ENCODE measurements around the gene DET1.
"Not testable (repeated sequence)": the region's sequence is repeated elsewhere in the genome, so short reads cannot be mapped to it uniquely, and the experiment has no call there.

DET1 gene

GRCh38 chr15:88484682-88485331 lies 61.7 kb downstream of the DET1 start:
- no peak overlapping the region for H3K4me3 ChIP-seq
- no peaks in the 10 kb centered on the region for H3K27me3 ChIP-seq
- H3K27ac ChIP-seq: no peak overlapping the region
- H4K20me1 ChIP-seq: no peaks in the 10 kb centered on the region
- H3K9me3 ChIP-seq: no peaks in the 10 kb centered on the region
- TF ChIP-seq Cebpa-rat (IDR thresholded peaks at IDR 0.05): no peak
- peaks cover 6% of the 10 kb centered on the region for H3K4me1 ChIP-seq
- H3K9ac ChIP-seq: no peak overlapping the region
- peaks cover 12% of the 10 kb centered on the region for H3K36me3 ChIP-seq
- H3K4me2 ChIP-seq: no peak overlapping the region

- H4K20me1 ChIP-seq: 0 out of 2 replicates have a peak, but pooled peaks cover 3% of the 10 kb centered on the region
- H3K4me3 ChIP-seq: no peak overlapping the region
- no peak overlapping the region for H3K27ac ChIP-seq
- H3K27me3 ChIP-seq: no peaks in the 10 kb centered on the region
- no peak for TF ChIP-seq Cebpa-rat (IDR thresholded peaks at IDR 0.05)
- H3K4me1 ChIP-seq: peaks cover 6% of the 10 kb centered on the region
- no peak overlapping the region for H3K9ac ChIP-seq
- no peaks in the 10 kb centered on the region for H3K9me3 ChIP-seq
- H3K36me3 ChIP-seq: peaks cover 38% of the 10 kb centered on the region
- no peak overlapping the region for H3K4me2 ChIP-seq
Measured at GRCh38 chr15:88482263-88482662, 64.2 kb downstream of the DET1 start.

GRCh38 chr15:88480981-88481380 lies 65.5 kb downstream of the DET1 start:
- H3K27ac ChIP-seq: no peak overlapping the region
- H3K4me2 ChIP-seq: 0 out of 2 replicates have a peak overlapping the region, but pooled peaks have one; percentile 20
- no peak for TF ChIP-seq Cebpa-rat (IDR thresholded peaks at IDR 0.05)
- no peak overlapping the region for H3K4me3 ChIP-seq
- no peaks in the 10 kb centered on the region for H3K9me3 ChIP-seq
- H3K36me3 ChIP-seq: peaks cover 50% of the 10 kb centered on the region
- no peak overlapping the region for H3K9ac ChIP-seq
- peaks cover 13% of the 10 kb centered on the region; the same call in 1 of the 2 replicates for H4K20me1 ChIP-seq
- H3K27me3 ChIP-seq: no peaks in the 10 kb centered on the region
- H3K4me1 ChIP-seq: peaks cover 6% of the 10 kb centered on the region

- Histone ChIP-seq H3K27me3 (no peaks in the 10 kb centered on the region), H3K9ac (no peak overlapping the region), H3K4me3 (no peak overlapping the region), H4K20me1 (peaks cover 14% of the 10 kb centered on the region; the same call in 1 of the 2 replicates), H3K4me2 (no peak overlapping the region), H3K27ac (no peak overlapping the region), H3K4me1 (peaks cover 6% of the 10 kb centered on the region), H3K9me3 (no peaks in the 10 kb centered on the region), H3K36me3 (peaks cover 65% of the 10 kb centered on the region)
- TF ChIP-seq Cebpa-rat (IDR thresholded peaks at IDR 0.05): no peak
Measured at GRCh38 chr15:88479169-88479568, 67.3 kb downstream of the DET1 start.

GRCh38 chr15:88477904-88478303 lies 68.6 kb downstream of the DET1 start:
- Histone ChIP-seq H3K27ac (no peak overlapping the region), H3K36me3 (peaks cover 78% of the 10 kb centered on the region), H3K4me3 (no peak overlapping the region), H3K9ac (no peak overlapping the region), H3K4me1 (peaks cover 6% of the 10 kb centered on the region), H3K27me3 (no peaks in the 10 kb centered on the region), H3K9me3 (no peaks in the 10 kb centered on the region), H4K20me1 (peaks cover 14% of the 10 kb centered on the region; the same call in 1 of the 2 replicates), H3K4me2 (no peak overlapping the region)
- TF ChIP-seq Cebpa-rat (IDR thresholded peaks at IDR 0.05): no peak

- H3K9ac ChIP-seq: no peak overlapping the region
- H3K9me3 ChIP-seq: no peaks in the 10 kb centered on the region
- H3K27me3 ChIP-seq: no peaks in the 10 kb centered on the region
- no peak for TF ChIP-seq Cebpa-rat (IDR thresholded peaks at IDR 0.05)
- no peak overlapping the region for H3K4me2 ChIP-seq
- peaks cover 85% of the 10 kb centered on the region for H3K36me3 ChIP-seq
- H3K4me1 ChIP-seq: peaks cover 6% of the 10 kb centered on the region
- H4K20me1 ChIP-seq: peaks cover 14% of the 10 kb centered on the region; the same call in 1 of the 2 replicates
- no peak overlapping the region for H3K4me3 ChIP-seq
- no peak overlapping the region for H3K27ac ChIP-seq
Measured at GRCh38 chr15:88477126-88477525, 69.4 kb downstream of the DET1 start.

GRCh38 chr15:88476635-88477060 lies 69.8 kb downstream of the DET1 start:
- Histone ChIP-seq H3K4me2 (no peak overlapping the region), H3K27ac (no peak overlapping the region), H3K36me3 (peaks cover 90% of the 10 kb centered on the region), H3K4me3 (no peak overlapping the region), H3K4me1 (peaks cover 5% of the 10 kb centered on the region), H3K27me3 (no peaks in the 10 kb centered on the region), H3K9me3 (no peaks in the 10 kb centered on the region), H4K20me1 (peaks cover 14% of the 10 kb centered on the region; the same call in 1 of the 2 replicates), H3K9ac (no peak overlapping the region)
- TF ChIP-seq Cebpa-rat (IDR thresholded peaks at IDR 0.05): no peak

- H3K4me2 ChIP-seq, H3K9ac ChIP-seq, H3K4me1 ChIP-seq, H3K9me3 ChIP-seq, H3K27ac ChIP-seq, H3K4me3 ChIP-seq, H3K27me3 ChIP-seq: not testable (repeated sequence)
- peaks cover 14% of the 10 kb centered on the region; the same call in 1 of the 2 replicates for H4K20me1 ChIP-seq
- peaks cover 95% of the 10 kb centered on the region for H3K36me3 ChIP-seq
Measured at GRCh38 chr15:88473661-88474293, 72.7 kb downstream of the DET1 start.

- Histone ChIP-seq H3K4me2 (no peak overlapping the region), H3K4me1 (peaks cover 12% of the 10 kb centered on the region), H3K27me3 (no peaks in the 10 kb centered on the region), H3K27ac (no peak overlapping the region), H3K36me3 (peaks cover 80% of the 10 kb centered on the region), H3K9ac (no peak overlapping the region), H4K20me1 (peaks cover 11% of the 10 kb centered on the region; the same call in 1 of the 2 replicates), H3K4me3 (no peak overlapping the region), H3K9me3 (no peaks in the 10 kb centered on the region)
- TF ChIP-seq Cebpa-rat (IDR thresholded peaks at IDR 0.05): no peak
Measured at GRCh38 chr15:88472225-88472624, 74.3 kb downstream of the DET1 start.

GRCh38 chr15:88470625-88471372 lies 75.7 kb downstream of the DET1 start:
- no peaks in the 10 kb centered on the region for H3K27me3 ChIP-seq
- no peaks in the 10 kb centered on the region for H4K20me1 ChIP-seq
- peaks cover 21% of the 10 kb centered on the region for H3K4me1 ChIP-seq
- peaks cover 67% of the 10 kb centered on the region for H3K36me3 ChIP-seq
- no peak overlapping the region for H3K4me2 ChIP-seq
- no peak overlapping the region for H3K27ac ChIP-seq
- no peaks in the 10 kb centered on the region for H3K9me3 ChIP-seq
- TF ChIP-seq Cebpa-rat (IDR thresholded peaks at IDR 0.05): no peak
- no peak overlapping the region for H3K9ac ChIP-seq
- no peak overlapping the region for H3K4me3 ChIP-seq
